Stomach (tissue), 9 donors: Measurements from ENCODE around the gene DRD2. TPM values are rescaled to one million over a fixed set of nuclear protein-coding genes. Genes with fewer than 3 reads are reported as not detected.

Experiments
- DNase-seq, 2 donors: peaks; one replicate each; pipeline versions ENCODE4 v3.0.0 to v3.0.0-alpha.2; 2013 to 2019
- H3K27ac ChIP-seq, 5 donors: fragments of 200-600 bp in 4 of 5; sonication (generic) in 4 of 5; one replicate each; pipeline ENCODE4 v1.5.1; 2013 to 2019; ENCODE audit warnings: mild to moderate bottlenecking in 1 of 5, moderate library complexity in 1 of 5
- H3K27me3 ChIP-seq, 3 donors: fragments of 200-600 bp; sonication (generic); one replicate each; pipeline ENCODE4 v1.5.1; 2017 to 2019; ENCODE audit warnings: mixed run types in 1 of 3
- H3K36me3 ChIP-seq, 4 donors: fragments of 200-600 bp; sonication (generic); 1 replicate in 3 of 4; 2 replicates in 1 of 4; pipeline ENCODE4 v1.5.1; 2016 to 2019
- H3K4me1 ChIP-seq, 4 donors: fragments of 200-600 bp; sonication (generic); one replicate each; pipeline ENCODE4 v1.5.1; 2016 to 2019
- H3K4me3 ChIP-seq, 4 donors: fragments of 200-600 bp; sonication (generic) in 3 of 4; one replicate each; pipeline ENCODE4 v1.5.1; 2016 to 2019; ENCODE audit warnings: mild to moderate bottlenecking in 1 of 4
- H3K9me3 ChIP-seq, 4 donors: fragments of 200-600 bp; sonication (generic); one replicate each; pipeline ENCODE4 v1.5.1; 2016 to 2019
- CTCF ChIP-seq, 7 experiments: fragments of 450-650 bp in 4 of 7; fragments of 200-600 bp in 3 of 7; sonication (generic) in 3 of 7; IDR thresholded peaks; one replicate each; pipeline ENCODE4 v1.5.1; 2016 to 2019; ENCODE audit warnings: antibody characterized with exemption in 7 of 7, control low read depth in 2 of 7, mild to moderate bottlenecking in 1 of 7
- EP300 ChIP-seq: sonication (generic); formaldehyde crosslinking; IDR thresholded peaks from one replicate; pipeline ENCODE4 v1.6.1; 2017; ENCODE audit warnings: antibody characterized with exemption
- POLR2A ChIP-seq, 4 donors: fragments of 450-650 bp; IDR thresholded peaks; one replicate each; pipeline ENCODE4 v1.6.1; 2016; ENCODE audit warnings: antibody characterized with exemption in 4 of 4, control low read depth in 2 of 4, mild to moderate bottlenecking in 1 of 4, moderate library complexity in 1 of 4
- POLR2AphosphoS5 ChIP-seq, 3 donors: sonication (generic); formaldehyde crosslinking; IDR thresholded peaks; one replicate each; pipeline ENCODE4 v1.6.1; 2016; ENCODE audit warnings: antibody characterized with exemption in 3 of 3
- WGBS, 5 donors: extraction: QIAGEN DNeasy Blood & Tissue Kit in 3 of 5; methylation state at CpG; one replicate each; pipeline versions ENCODE4 v1.1.5 to v1.1.7; 2013 to 2018; 5-methylcytosine and 5-hydroxymethylcytosine counted together
- intact Hi-C: fragments of 100-400 bp; cut with DNase I; formaldehyde crosslinking; loops from one replicate; pipeline ENCODE4 v1.15.1; 2023; ENCODE audit warnings: low total_unique reads
- polyA plus RNA-seq, 3 donors: library from polyadenylated mRNA; stranded (reverse); fragments of 200-250 nt; gene quantifications; one replicate each; pipeline ENCODE4 v1.2.3, GENCODE V29; 2013
- total RNA-seq, 5 donors: library from RNA; depleted of rRNA; stranded (reverse); fragments of >200 nt; gene quantifications; one replicate each; pipeline versions ENCODE4 v1.1.0 to v1.2.3, GENCODE V29; 2014 to 2016
- donor health status: healthy with polysubstance abuse.
- donor health status: Bipolar disorder and iron deficiency.
- donor health status: healthy.

Gene DRD2
- total and polyA plus RNA-seq, 8 donors = 0.03 TPM; not detected in 7

- H3K27me3 ChIP-seq = peaks cover 0 to 30% (median 22%) of the 10 kb centered on the region in 3 donors
- no peaks in the 10 kb centered on the region for H3K9me3 ChIP-seq
- 29 to 51% (median 47%) methylated on average over 3 of the region's 3 CpGs for WGBS, 5 donors
- no peaks in the 10 kb centered on the region for H3K36me3 ChIP-seq
- no peak overlapping the region for H3K27ac ChIP-seq
- no peak for TF ChIP-seq EP300
- TF ChIP-seq POLR2AphosphoS5 (IDR thresholded peaks at IDR 0.05) = no peak
- TF ChIP-seq CTCF (IDR thresholded peaks at IDR 0.05) = no peak
- no peak for TF ChIP-seq POLR2A (IDR thresholded peaks at IDR 0.05)
- DNase-seq = peak in 1 of 2 donors; percentile 74
- H3K4me3 ChIP-seq = no peak overlapping the region
- intact Hi-C loops = no loop called here
- peaks cover 0 to 7% (median 7%) of the 10 kb centered on the region in 4 donors for H3K4me1 ChIP-seq
These were observed 90.6 kb downstream of the DRD2 start for GRCh38 chr11:113384551-113384950.

- H3K36me3 ChIP-seq = no peaks in the 10 kb centered on the region
- no peaks in the 10 kb centered on the region for H3K4me1 ChIP-seq
- H3K27me3 ChIP-seq = peaks cover 0 to 7% (median 2%) of the 10 kb centered on the region in 3 donors
- H3K9me3 ChIP-seq = no peaks in the 10 kb centered on the region
- TF ChIP-seq CTCF (IDR thresholded peaks at IDR 0.05) (no peak), POLR2A (IDR thresholded peaks at IDR 0.05) (no peak), POLR2AphosphoS5 (IDR thresholded peaks at IDR 0.05) (no peak), EP300 (no peak)
- intact Hi-C loops = no loop called here
- no peak for DNase-seq
- H3K4me3 ChIP-seq = no peak overlapping the region
- H3K27ac ChIP-seq = no peak overlapping the region
These were observed 93.1 kb downstream of the DRD2 start for GRCh38 chr11:113382121-113382520.

- intact Hi-C loops = no loop called here
- H3K4me3 ChIP-seq = no peak overlapping the region
- 59 to 81% (median 75%) methylated on average over 1 of the region's 1 CpG for WGBS, 5 donors
- no peak for DNase-seq
- no peak overlapping the region for H3K27ac ChIP-seq
- no peaks in the 10 kb centered on the region for H3K9me3 ChIP-seq
- H3K4me1 ChIP-seq = no peaks in the 10 kb centered on the region
- H3K36me3 ChIP-seq = peaks cover 0 to 2% (median 0%) of the 10 kb centered on the region in 4 donors
- TF ChIP-seq EP300 (no peak), CTCF (IDR thresholded peaks at IDR 0.05) (no peak), POLR2A (IDR thresholded peaks at IDR 0.05) (no peak), POLR2AphosphoS5 (IDR thresholded peaks at IDR 0.05) (no peak)
- H3K27me3 ChIP-seq = no peaks in the 10 kb centered on the region
These were observed 96.5 kb downstream of the DRD2 start for GRCh38 chr11:113378692-113379091.

- Histone ChIP-seq H3K4me3 (no peak overlapping the region), H3K36me3 (peaks cover 0 to 11% (median 0%) of the 10 kb centered on the region in 4 donors), H3K27me3 (no peaks in the 10 kb centered on the region), H3K4me1 (no peaks in the 10 kb centered on the region), H3K27ac (no peak overlapping the region), H3K9me3 (no peaks in the 10 kb centered on the region)
- DNase-seq = peak in 1 of 2 donors; percentile 24
- TF ChIP-seq POLR2A (IDR thresholded peaks at IDR 0.05) (no peak), POLR2AphosphoS5 (IDR thresholded peaks at IDR 0.05) (no peak), CTCF (IDR thresholded peaks at IDR 0.05) (no peak), EP300 (no peak)
- WGBS, 5 donors = 49 to 58% (median 55%) methylated on average over 7 of the region's 7 CpGs
- intact Hi-C loops = no loop called here
These were observed 97.4 kb downstream of the DRD2 start for GRCh38 chr11:113377681-113378412.
